ENCODE measurements around the gene SYT17.

Gene SYT17

GRCh38 chr16:19210968-19211367 lies 42.9 kb downstream of the SYT17 start:
- Histone ChIP-seq H3K27ac (no peak overlapping the region), H3K4me3 (no peak overlapping the region)
- no peak for TF ChIP-seq CTCF (IDR thresholded peaks at IDR 0.05)
- no peak for DNase-seq (ENCODE audit: low spot score)

GRCh38 chr16:19212059-19212458 lies 44.0 kb downstream of the SYT17 start:
- TF ChIP-seq CTCF (IDR thresholded peaks at IDR 0.05) = no peak
- no peak overlapping the region for H3K27ac ChIP-seq
- no peak for DNase-seq (ENCODE audit: low spot score)
- no peak overlapping the region for H3K4me3 ChIP-seq

GRCh38 chr16:19213885-19214284 lies 45.8 kb downstream of the SYT17 start:
- no peak for TF ChIP-seq CTCF (IDR thresholded peaks at IDR 0.05)
- DNase-seq (ENCODE audit: low spot score) = no peak
- no peak overlapping the region for H3K4me3 ChIP-seq
- no peak overlapping the region for H3K27ac ChIP-seq

GRCh38 chr16:19215705-19216104 lies 47.7 kb downstream of the SYT17 start:
- DNase-seq (ENCODE audit: low spot score) = no peak
- Histone ChIP-seq H3K27ac (no peak overlapping the region), H3K4me3 (no peak overlapping the region)
- no peak for TF ChIP-seq CTCF (IDR thresholded peaks at IDR 0.05)

GRCh38 chr16:19218581-19218980 lies 50.5 kb downstream of the SYT17 start:
- no peak for DNase-seq (ENCODE audit: low spot score)
- no peak for TF ChIP-seq CTCF (IDR thresholded peaks at IDR 0.05)
- H3K4me3 ChIP-seq = no peak overlapping the region
- no peak overlapping the region for H3K27ac ChIP-seq

- no peak overlapping the region for H3K27ac ChIP-seq
- DNase-seq (ENCODE audit: low spot score) = no peak
- no peak for TF ChIP-seq CTCF (IDR thresholded peaks at IDR 0.05)
- H3K4me3 ChIP-seq = no peak overlapping the region
These were observed 51.8 kb downstream of the SYT17 start for GRCh38 chr16:19219836-19220235.

GRCh38 chr16:19223235-19224170 lies 55.5 kb downstream of the SYT17 start:
- no peak for TF ChIP-seq CTCF (IDR thresholded peaks at IDR 0.05)
- Histone ChIP-seq H3K27ac (no peak overlapping the region), H3K4me3 (no peak overlapping the region)
- no peak for DNase-seq (ENCODE audit: low spot score)

Data from coronary artery (tissue), 2 donors.